H1 (cell line): Measurements from ENCODE around the gene IRF3. TPM values are rescaled to one million over a fixed set of nuclear protein-coding genes. Genes with fewer than 3 reads are reported as not detected.

Experiments
- CTCF ChIA-PET: fragments of 300-600 bp; sonication (Branson Sonifier 250); formaldehyde crosslinking; loops from one replicate; lab custom pipeline; 2021; ENCODE audit not compliant: partially characterized antibody; lab: Charles Lee
- POLR2A ChIA-PET: fragments of 300-600 bp; sonication (Branson Sonifier 250); formaldehyde crosslinking; loops from one replicate; lab custom pipeline; 2021; ENCODE audit warnings: inconsistent platforms; ENCODE audit not compliant: partially characterized antibody; lab: Charles Lee
- DNase-seq, 2 experiments: peaks; one replicate each; pipeline versions ENCODE4 v3.0.0 to v3.0.0-alpha.2; 2010 to 2022; ENCODE audit warnings: low spot score in 2 of 2, low read depth in 1 of 2, mixed read lengths in 1 of 2
- FAIRE-seq: peaks from 2 replicates; lab custom pipeline; 2011; peaks lifted over from hg19 to GRCh38; lab: Jason Lieb, UNC
- H2AFZ ChIP-seq: 2 replicates; pipeline ENCODE4 v1.8.1; 2012; ENCODE audit warnings: low read length, inconsistent platforms
- H2AK5ac ChIP-seq: 2 replicates; pipeline ENCODE4 v1.6.1; 2013; ENCODE audit warnings: low read depth, low read length
- H2BK120ac ChIP-seq: replicated peaks from 2 replicates; pipeline ENCODE3; 2013; ENCODE audit warnings: low read depth, low read length, inconsistent platforms
- H2BK12ac ChIP-seq: 2 replicates; pipeline ENCODE4 v1.6.1; 2013; ENCODE audit warnings: low read depth, low read length
- H2BK15ac ChIP-seq: 2 replicates; pipeline ENCODE4 v1.6.1; 2013; ENCODE audit warnings: low read length
- H2BK20ac ChIP-seq: 2 replicates; pipeline ENCODE4 v1.6.1; 2013; ENCODE audit warnings: low read length
- H2BK5ac ChIP-seq: 2 replicates; pipeline ENCODE4 v1.6.1; 2013; ENCODE audit warnings: low read depth, low read length
- H3K14ac ChIP-seq: 2 replicates; pipeline ENCODE4 v1.6.1; 2013; ENCODE audit warnings: inconsistent platforms; ENCODE audit not compliant: insufficient read length
- H3K18ac ChIP-seq: 2 replicates; pipeline ENCODE4 v1.6.1; 2013; ENCODE audit warnings: low read length; ENCODE audit errors: extremely low read depth
- H3K23ac ChIP-seq: 2 replicates; pipeline ENCODE4 v1.6.1; 2013; ENCODE audit warnings: inconsistent platforms; ENCODE audit not compliant: insufficient read length
- H3K23me2 ChIP-seq: 2 replicates; pipeline ENCODE4 v1.6.1; 2013; ENCODE audit warnings: low read depth, low read length
- H3K27ac ChIP-seq: 2 replicates; pipeline ENCODE4 v1.6.1; 2011; ENCODE audit warnings: low read depth, low read length, inconsistent platforms
- H3K27me3 ChIP-seq, 4 experiments: replicated peaks in 1 of 4; 1 replicate in 1 of 4; 2 replicates in 3 of 4; pipeline versions ENCODE4 v1.6.1 to v1.8.1; 2011 to 2013; ENCODE audit warnings: low read length in 3 of 4, mild to moderate bottlenecking in 3 of 4, inconsistent platforms in 2 of 4, mixed read lengths in 2 of 4, moderate library complexity in 1 of 4; ENCODE audit not compliant: control insufficient read depth in 3 of 4, insufficient read depth in 3 of 4; ENCODE audit errors: extremely low read depth in 1 of 4
- H3K36me3 ChIP-seq, 4 experiments: 2 replicates each; pipeline versions ENCODE4 v1.6.1 to v1.8.1; 2011 to 2013; ENCODE audit warnings: mild to moderate bottlenecking in 4 of 4, low read length in 3 of 4, moderate library complexity in 2 of 4, control low read depth in 1 of 4, inconsistent platforms in 1 of 4; ENCODE audit not compliant: insufficient read depth in 4 of 4, control insufficient read depth in 2 of 4
- H3K4ac ChIP-seq: replicated peaks from 2 replicates; pipeline ENCODE3; 2013; ENCODE audit warnings: low read length, low read depth, mixed read lengths, inconsistent platforms; ENCODE audit not compliant: insufficient read length
- H3K4me1 ChIP-seq, 4 experiments: replicated peaks in 1 of 4; 1 replicate in 1 of 4; 2 replicates in 3 of 4; pipeline versions ENCODE4 v1.6.1 to v1.8.1; 2011 to 2013; ENCODE audit warnings: low read length in 3 of 4, inconsistent platforms in 2 of 4, mixed read lengths in 1 of 4; ENCODE audit not compliant: insufficient read depth in 4 of 4, control insufficient read depth in 3 of 4
- H3K4me2 ChIP-seq, 2 experiments: 2 replicates each; pipeline versions ENCODE4 v1.6.1 to v1.8.1; 2011 to 2013; ENCODE audit warnings: low read depth in 2 of 2, low read length in 2 of 2, control low read depth in 1 of 2, inconsistent platforms in 1 of 2, mild to moderate bottlenecking in 1 of 2; ENCODE audit not compliant: insufficient read depth in 1 of 2
- H3K4me3 ChIP-seq, 4 experiments: fragments of 200-600, 300-600 bp in 1 of 4; sonication (generic), shearing (Covaris generic), sonication (Bioruptor Twin) in 1 of 4; 2 replicates each; pipeline versions ENCODE4 v1.5.1 to v1.8.1; 2011 to 2016; ENCODE audit warnings: low read length in 4 of 4, low read depth in 3 of 4, control low read depth in 2 of 4, inconsistent platforms in 2 of 4, mild to moderate bottlenecking in 2 of 4, mixed read lengths in 1 of 4, moderate library complexity in 1 of 4; ENCODE audit not compliant: insufficient read depth in 2 of 4; ENCODE audit errors: extremely low read depth in 1 of 4
- H3K56ac ChIP-seq: replicated peaks from 2 replicates; pipeline ENCODE3; 2013; ENCODE audit warnings: low read depth, mild to moderate bottlenecking, mixed read lengths, low read length, inconsistent platforms; ENCODE audit not compliant: insufficient read length
- H3K79me1 ChIP-seq: 2 replicates; pipeline ENCODE4 v1.6.1; 2013; ENCODE audit warnings: low read depth, low read length, control low read depth
- H3K79me2 ChIP-seq, 2 experiments: 2 replicates each; pipeline versions ENCODE4 v1.6.1 to v1.8.1; 2012 to 2013; ENCODE audit warnings: low read length in 2 of 2, mild to moderate bottlenecking in 2 of 2, inconsistent platforms in 1 of 2; ENCODE audit not compliant: insufficient read depth in 2 of 2, control insufficient read depth in 1 of 2
- H3K9ac ChIP-seq, 4 experiments: replicated peaks in 1 of 4; 1 replicate in 1 of 4; 2 replicates in 3 of 4; pipeline versions ENCODE4 v1.6.1 to v1.8.1; 2011 to 2013; ENCODE audit warnings: low read depth in 3 of 4, low read length in 3 of 4, control low read depth in 2 of 4, mild to moderate bottlenecking in 2 of 4, moderate library complexity in 2 of 4, inconsistent platforms in 1 of 4; ENCODE audit errors: extremely low read depth in 1 of 4
- H3K9me3 ChIP-seq, 2 experiments: 2 replicates each; pipeline versions ENCODE4 v1.6.1 to v1.8.1; 2012 to 2013; ENCODE audit warnings: mild to moderate bottlenecking in 2 of 2, moderate library complexity in 2 of 2, control low read depth in 1 of 2, inconsistent platforms in 1 of 2, low read depth in 1 of 2, low read length in 1 of 2, mixed read lengths in 1 of 2; ENCODE audit not compliant: insufficient read depth in 2 of 2
- H4K20me1 ChIP-seq, 2 experiments: replicated peaks in 1 of 2; 2 replicates each; pipeline versions ENCODE3 to v1.8.1; 2011 to 2013; ENCODE audit warnings: inconsistent platforms in 2 of 2, low read length in 2 of 2, mild to moderate bottlenecking in 1 of 2; ENCODE audit not compliant: insufficient read depth in 2 of 2, control insufficient read depth in 1 of 2
- H4K5ac ChIP-seq: 2 replicates; pipeline ENCODE4 v1.6.1; 2013; ENCODE audit warnings: low read length, low read depth, mixed read lengths, inconsistent platforms; ENCODE audit not compliant: insufficient read length
- H4K8ac ChIP-seq: 2 replicates; pipeline ENCODE4 v1.8.0; 2013; ENCODE audit warnings: mild to moderate bottlenecking, moderate library complexity, low read length, inconsistent platforms; ENCODE audit not compliant: insufficient read depth; ENCODE audit errors: extremely low read depth
- H4K91ac ChIP-seq: replicated peaks from 2 replicates; pipeline ENCODE3; 2013; ENCODE audit warnings: low read length, mixed read lengths, inconsistent platforms; ENCODE audit not compliant: insufficient read length
- CTCF ChIP-seq, 3 experiments: IDR thresholded peaks; 1 replicate in 2 of 3; 2 replicates in 1 of 3; pipeline versions ENCODE4 v1.5.1 to v1.6.1; 2011; ENCODE audit warnings: low read length in 3 of 3, mild to moderate bottlenecking in 3 of 3, inconsistent platforms in 2 of 3, low read depth in 1 of 3, moderate library complexity in 1 of 3; ENCODE audit not compliant: insufficient read depth in 1 of 3; ENCODE audit errors: control extremely low read depth in 1 of 3
- GTF2F1 ChIP-seq: IDR thresholded peaks from 2 replicates; pipeline ENCODE4 v1.6.1; 2012; ENCODE audit warnings: low read depth, low read length, improper control_type of control experiment, borderline replicate concordance
- HDAC6 ChIP-seq: IDR thresholded peaks from one replicate; pipeline ENCODE4 v1.7.1; 2012; ENCODE audit warnings: low read depth, mild to moderate bottlenecking, inconsistent platforms, low read length, moderate library complexity
- NRF1 ChIP-seq: IDR thresholded peaks from 2 replicates; pipeline ENCODE4 v1.6.1; 2011; ENCODE audit warnings: mild to moderate bottlenecking, low read depth, low read length, improper control_type of control experiment
- POLR2AphosphoS5 ChIP-seq: IDR thresholded peaks from 2 replicates; pipeline ENCODE4 v1.6.1; 2011; ENCODE audit warnings: low read depth, low read length
- RAD21 ChIP-seq, 2 experiments: IDR thresholded peaks in 1 of 2; conservative IDR thresholded peaks in 1 of 2; 2 replicates each; pipeline ENCODE4 v1.6.1; 2011; ENCODE audit warnings: low read depth in 2 of 2, low read length in 2 of 2, improper control_type of control experiment in 1 of 2, inconsistent platforms in 1 of 2, mild to moderate bottlenecking in 1 of 2, moderate library complexity in 1 of 2
- RXRA ChIP-seq: IDR thresholded peaks from 2 replicates; pipeline ENCODE4 v1.6.1; 2011; ENCODE audit warnings: low read depth, mild to moderate bottlenecking, low read length, moderate library complexity; ENCODE audit not compliant: insufficient read depth
- ZNF274 ChIP-seq: IDR thresholded peaks from 2 replicates; pipeline ENCODE4 v1.7.0; 2012; ENCODE audit warnings: low read length, borderline replicate concordance; ENCODE audit errors: extremely low read depth
- WGBS, 2 experiments: shearing (Covaris generic) in 1 of 2; methylation state at CpG; one replicate each; pipeline versions ENCODE4 v1.1.6 to v1.1.7; 2013 to 2015; ENCODE audit warnings: low lambda C conversion rate in 2 of 2, mixed read lengths in 2 of 2, inconsistent platforms in 1 of 2, low coverage in 1 of 2, missing lambda C conversion rate in 1 of 2; ENCODE audit not compliant: insufficient replicate concordance in 2 of 2, insufficient coverage in 1 of 2, insufficient read length in 1 of 2; ENCODE audit errors: extremely low coverage in 1 of 2, missing lambda C conversion rate in 1 of 2; 5-methylcytosine and 5-hydroxymethylcytosine counted together
- polyA plus RNA-seq, 7 experiments: library from polyadenylated mRNA; depleted of rRNA in 3 of 7; stranded (reverse) in 5 of 7; unstranded in 2 of 7; fragments of >200 nt in 5 of 7; fragments of 200-250 nt in 2 of 7; gene quantifications; 1 replicate in 5 of 7; 2 replicates in 1 of 7; 4 replicates in 1 of 7; pipeline versions ENCODE4 v1.2.1 to v1.2.3, GENCODE V29; 2011 to 2013; ENCODE audit warnings: missing spikeins in 2 of 7, mixed read lengths in 2 of 7
- total RNA-seq: library from RNA; stranded (reverse); fragmentation: NEBNext Ultra II Directional; extraction: Animal tissue kit (Norgen Biotek cat#: 25700); gene quantifications from 2 replicates; pipeline ENCODE4 v1.2.1, GENCODE V29; 2021

The IRF3 gene
- total and polyA plus RNA-seq, 2 of the 8 experiments (the other 6 are each of a cell fraction or from before 2014, with no cell fraction given), result 103 to 114 TPM

- Histone ChIP-seq H3K27me3 (no peaks in the 10 kb centered on the region), H3K27ac (no peak overlapping the region), H3K23ac (no peak overlapping the region), H3K14ac (no peak overlapping the region), H3K18ac (no peak overlapping the region), H4K20me1 (peaks cover 30 to 55% of the 10 kb centered on the region in 2 experiments), H3K9ac (no peak overlapping the region; a peak in 1 of 7 replicates), H4K5ac (no peak overlapping the region), H2AK5ac (no peak overlapping the region), H3K79me2 (peaks cover 5 to 33% of the 10 kb centered on the region in 2 experiments), H3K4me1 (peaks cover 2 to 22% (median 16%) of the 10 kb centered on the region in 4 experiments), H3K4me3 (no peak overlapping the region), H3K9me3 (no peaks in the 10 kb centered on the region), H4K8ac (no peak overlapping the region; the same call in none of the 2 replicates), H2AFZ (no peak overlapping the region), H3K4ac (no peak overlapping the region), H2BK15ac (no peak overlapping the region), H2BK20ac (no peak overlapping the region), H3K36me3 (peaks cover 26 to 59% (median 42%) of the 10 kb centered on the region in 4 experiments), H2BK12ac (no peak overlapping the region), H3K56ac (no peak overlapping the region), H2BK5ac (0 out of 2 replicates have a peak overlapping the region, but pooled peaks have one; percentile 12), H3K4me2 (no peak overlapping the region), H3K23me2 (no peaks in the 10 kb centered on the region; the same call in 1 of the 2 replicates), H2BK120ac (no peak overlapping the region), H4K91ac (no peak overlapping the region), H3K79me1 (peaks cover 14% of the 10 kb centered on the region)
- 86% methylated on average over 28 of the region's 35 CpGs; no CpG with 5 or more reads in 1 of the 2 experiments for WGBS, 2 experiments
- ChIA-PET CTCF (interaction anchor here (0.6 to 2.8 kb wide), 24 partner anchors 10 to 226 kb away, joined by 3 to 13 read pairs (median 3); partner anchors contain the start of gene SCAF1), POLR2A (interaction anchor here (0.6 to 12.2 kb wide), 23 partner anchors 6 to 345 kb away, joined by 3 to 168 read pairs (median 4); partner anchors contain the start of genes AP2A1, NOSIP, PRMT1 and PRRG2)
- no peak for FAIRE-seq
- peak in 1 of 2 experiments; percentile 84 for DNase-seq
- 0 out of 2 replicates have a peak, but pooled peaks have one; percentile 32 for TF ChIP-seq GTF2F1
- TF ChIP-seq HDAC6, result no peak
- TF ChIP-seq POLR2AphosphoS5, result peak; percentile 32; the same call in 1 of the 2 replicates
- peak in 1 of 2 experiments; percentile 41; a peak in 2 of 4 replicates for TF ChIP-seq RAD21 (IDR thresholded peaks at IDR 0.05 in 1 of 2, conservative IDR thresholded peaks at IDR 0.05 in 1 of 2; ENCODE audit: low read depth in 2 of 2, low read length in 2 of 2)
- peak; percentile 66 to 69 (median 68) for TF ChIP-seq CTCF (IDR thresholded peaks at IDR 0.05; ENCODE audit: control extremely low read depth in 1 of 3, insufficient read depth in 1 of 3, low read depth in 1 of 3, low read length in 3 of 3)
- no peak for TF ChIP-seq RXRA
- no peak for TF ChIP-seq NRF1
- no peak for TF ChIP-seq ZNF274
These were observed 18.8 kb upstream of the IRF3 start for GRCh38 chr19:49684251-49684982.
